K562 (cell line): ENCODE data around the gene HOXC12. TPM values are rescaled to one million over a fixed set of nuclear protein-coding genes. Genes with fewer than 3 reads are reported as not detected.

Experiments
- ATAC-seq: fragments of 200-7000 bp; cut with Tn5 transposase; 3 replicates; pipeline ENCODE4 v1.9.1; 2020; ENCODE audit warnings: moderate library complexity
- BruUV-seq: library from RNA; stranded (reverse); fragments of 400-500 nt; replicated peaks from 2 replicates; lab custom pipeline; 2021; lab: Mats Ljungman, UMichigan
- CTCF ChIA-PET: fragments of 300-600 bp; formaldehyde crosslinking; extraction: SDS; loops from one replicate; lab custom pipeline; 2021; ENCODE audit warnings: low intra/inter-chr PET ratio; lab: Yijun Ruan, JAX
- POLR2A ChIA-PET: fragments of 300-600, 350-650 bp; sonication (Branson Sonifier 250); formaldehyde crosslinking; extraction: SDS; loops from one replicate; lab custom pipeline; 2021; ENCODE audit warnings: antibody characterized with exemption, inconsistent platforms; lab: Yijun Ruan, JAX
- DNase-seq, 4 experiments: peaks; one replicate each; pipeline versions ENCODE4 v3.0.0 to v3.0.0-alpha.2; 2011 to 2018; ENCODE audit warnings: low spot score in 3 of 4, mixed read lengths in 3 of 4; ENCODE audit errors: extremely low read depth in 1 of 4
- FAIRE-seq: peaks from 2 replicates; lab custom pipeline; 2011; peaks lifted over from hg19 to GRCh38; lab: Jason Lieb, UNC
- H2AFZ ChIP-seq: 2 replicates; pipeline ENCODE4 v1.6.0; 2011; ENCODE audit warnings: low read depth, low read length, control low read depth, inconsistent platforms
- H3K27ac ChIP-seq: fragments of 200-600 bp; 3 replicates; pipeline ENCODE4 v1.8.0; 2011; ENCODE audit warnings: low read depth, mild to moderate bottlenecking, control low read depth, inconsistent platforms, low read length, moderate library complexity, mixed read lengths; ENCODE audit errors: extremely low read depth
- H3K27me3 ChIP-seq, 2 experiments: fragments of 300-600 bp in 1 of 2; 2 replicates in 1 of 2; 3 replicates in 1 of 2; pipeline versions ENCODE4 v1.6.0 to v1.8.0; 2011; ENCODE audit warnings: inconsistent platforms in 2 of 2, low read length in 2 of 2, mild to moderate bottlenecking in 1 of 2, mixed read lengths in 1 of 2, moderate library complexity in 1 of 2; ENCODE audit not compliant: control insufficient read depth in 2 of 2, insufficient read depth in 2 of 2
- H3K36me3 ChIP-seq: fragments of 300-600 bp; 3 replicates; pipeline ENCODE4 v1.8.0; 2011; ENCODE audit warnings: mild to moderate bottlenecking, low read length, inconsistent platforms; ENCODE audit not compliant: control insufficient read depth, insufficient read depth
- H3K4me1 ChIP-seq, 2 experiments: fragments of 200-600 bp in 1 of 2; replicated peaks in 1 of 2; 2 replicates in 1 of 2; 3 replicates in 1 of 2; pipeline versions ENCODE4 v1.5.1 to v1.8.0; 2011; ENCODE audit warnings: inconsistent platforms in 2 of 2, low read length in 2 of 2, mild to moderate bottlenecking in 1 of 2, mixed read lengths in 1 of 2, moderate library complexity in 1 of 2; ENCODE audit not compliant: control insufficient read depth in 2 of 2, insufficient read depth in 2 of 2
- H3K4me2 ChIP-seq: 2 replicates; pipeline ENCODE4 v1.6.1; 2011; ENCODE audit warnings: low read length, control low read depth, inconsistent platforms, mixed read lengths; ENCODE audit not compliant: insufficient read depth
- H3K4me3 ChIP-seq: fragments of 200-600 bp; sonication (generic), shearing (Covaris generic); 2 replicates; pipeline ENCODE4 v1.5.1; 2016; ENCODE audit warnings: control low read depth, inconsistent platforms
- H3K79me2 ChIP-seq: fragments of 200-600 bp; 3 replicates; pipeline ENCODE4 v1.8.0; 2011; ENCODE audit warnings: low read length, inconsistent platforms; ENCODE audit not compliant: control insufficient read depth, insufficient read depth
- H3K9ac ChIP-seq, 2 experiments: 2 replicates each; pipeline versions ENCODE4 v1.6.0 to v1.6.1; 2011; ENCODE audit warnings: low read depth in 2 of 2, low read length in 2 of 2, control low read depth in 1 of 2, inconsistent platforms in 1 of 2, mild to moderate bottlenecking in 1 of 2, mixed read lengths in 1 of 2; ENCODE audit not compliant: insufficient read depth in 1 of 2
- H3K9me1 ChIP-seq: one replicate; pipeline ENCODE4 v1.6.0; 2011; ENCODE audit warnings: inconsistent platforms, mild to moderate bottlenecking, low read length, moderate library complexity; ENCODE audit not compliant: control insufficient read depth, insufficient read depth
- H3K9me3 ChIP-seq: replicated peaks from 2 replicates; pipeline ENCODE4 v1.5.1; 2011; ENCODE audit warnings: low read depth, low read length, inconsistent platforms; ENCODE audit not compliant: control insufficient read depth, insufficient read depth
- H4K20me1 ChIP-seq: replicated peaks from 2 replicates; pipeline ENCODE4 v1.6.1; 2011; ENCODE audit warnings: low read length, inconsistent platforms, mixed read lengths; ENCODE audit not compliant: control insufficient read depth, insufficient read depth
- CGGBP1 ChIP-seq: fragments of 250-450 bp; sonication (Bioruptor Pico); IDR thresholded peaks from 2 replicates; pipeline ENCODE4 v1.9.0; 2021; ENCODE audit warnings: mild to moderate bottlenecking
- CTCF ChIP-seq, 3 experiments: IDR thresholded peaks in 2 of 3; conservative IDR thresholded peaks in 1 of 3; 2 replicates each; pipeline ENCODE4 v1.5.1; 2011 to 2012; ENCODE audit warnings: low read length in 3 of 3, mild to moderate bottlenecking in 3 of 3, control low read depth in 2 of 3, improper control_type of control experiment in 1 of 3, inconsistent platforms in 1 of 3, low read depth in 1 of 3, mixed read lengths in 1 of 3, moderate library complexity in 1 of 3; ENCODE audit not compliant: insufficient read depth in 2 of 3
- FIP1L1 ChIP-seq: fragments of 200-400 bp; formaldehyde crosslinking; IDR thresholded peaks from 2 replicates; pipeline ENCODE4 v1.6.1; 2018; ENCODE audit warnings: mild to moderate bottlenecking, low read depth, low read length; ENCODE audit not compliant: poor library complexity, severe bottlenecking
- MBD1 ChIP-seq: fragments of 250-450 bp; sonication (Bioruptor Pico); IDR thresholded peaks from 2 replicates; pipeline ENCODE4 v1.8.0; 2022; ENCODE audit warnings: inconsistent platforms
- MED1 ChIP-seq: sonication (generic); formaldehyde crosslinking; IDR thresholded peaks from 2 replicates; pipeline ENCODE4 v1.8.1; 2023; ENCODE audit warnings: missing genetic modification reagents, borderline replicate concordance
- NFIX ChIP-seq: fragments of 250-450 bp; sonication (Bioruptor Pico); IDR thresholded peaks from 2 replicates; pipeline ENCODE4 v1.4.0; 2020; ENCODE audit warnings: low read depth, mild to moderate bottlenecking, moderate library complexity
- PHF21A ChIP-seq: fragments of 450-650 bp; IDR thresholded peaks from 2 replicates; pipeline ENCODE4 v1.6.1; 2017; ENCODE audit warnings: low read depth, borderline replicate concordance
- SRSF3 ChIP-seq: fragments of 200-400 bp; formaldehyde crosslinking; IDR thresholded peaks from 2 replicates; pipeline ENCODE4 v1.6.1; 2016; ENCODE audit warnings: mild to moderate bottlenecking, low read length, moderate library complexity; ENCODE audit not compliant: insufficient read depth
- TEAD1 ChIP-seq, 2 experiments: fragments of 450-650 bp in 1 of 2; sonication (generic) in 1 of 2; formaldehyde crosslinking; IDR thresholded peaks; 2 replicates each; pipeline versions ENCODE4 v1.4.0 to v1.8.0; 2020 to 2022; ENCODE audit warnings: mild to moderate bottlenecking in 2 of 2, missing genetic modification reagents in 1 of 2
- ZNF217 ChIP-seq: sonication (generic); formaldehyde crosslinking; IDR thresholded peaks from 2 replicates; pipeline ENCODE4 v1.8.0; 2022; ENCODE audit warnings: mild to moderate bottlenecking, missing genetic modification reagents
- ZNF311 ChIP-seq: fragments of 250-450 bp; sonication (Bioruptor Pico); IDR thresholded peaks from 2 replicates; pipeline ENCODE4 v1.4.0; 2020; ENCODE audit warnings: mild to moderate bottlenecking, moderate library complexity
- ZNF561 ChIP-seq: fragments of 450-650 bp; formaldehyde crosslinking; conservative IDR thresholded peaks from 2 replicates; pipeline ENCODE4 v1.4.0; 2020; ENCODE audit warnings: mild to moderate bottlenecking, moderate library complexity
- ZNF639 ChIP-seq, 2 experiments: fragments of 200-800 bp in 1 of 2; sonication (Bioruptor generic) in 1 of 2; sonication (generic) in 1 of 2; formaldehyde crosslinking in 1 of 2; IDR thresholded peaks in 1 of 2; conservative IDR thresholded peaks in 1 of 2; 2 replicates each; pipeline versions ENCODE4 v1.5.0 to v1.6.1; 2016 to 2020; ENCODE audit warnings: missing compliant biosample characterization in 1 of 2, missing genetic modification characterization in 1 of 2, missing genetic modification reagents in 1 of 2
- WGBS: fragments of 100-300 bp; shearing (Covaris generic); methylation state at CpG from one replicate; pipeline ENCODE4 v1.1.6; 2016; ENCODE audit warnings: low coverage, mixed read lengths; ENCODE audit not compliant: insufficient coverage; ENCODE audit errors: missing lambda C conversion rate; 5-methylcytosine and 5-hydroxymethylcytosine counted together
- in situ Hi-C: fragments of 300-500 bp; cut with MboI; formaldehyde crosslinking; loops from 4 replicates; pipeline ENCODE4 v1.15.0; 2018; ENCODE audit warnings: inconsistent platforms, mixed read lengths
- intact Hi-C: fragments of 100-400 bp; cut with micrococcal nuclease; formaldehyde crosslinking; loops from 2 replicates; pipeline ENCODE4 v1.14.2; 2022
- polyA plus RNA-seq, 8 experiments: library from polyadenylated mRNA; depleted of rRNA in 4 of 8; stranded (reverse) in 5 of 8; unstranded in 3 of 8; fragments of >200 nt; fragmentation: Nextera tagmentation in 2 of 8; fragmentation: Illumina TruSeq in 1 of 8; extraction: Ambion mirVana in 2 of 8; extraction: Trizol in 1 of 8; gene quantifications; 2 replicates each; pipeline versions ENCODE4 v1.2.1 to v1.2.3, GENCODE V29; 2011 to 2014; ENCODE audit warnings: inconsistent platforms in 1 of 8, missing spikeins in 1 of 8
- total RNA-seq, 7 experiments: library from RNA; depleted of rRNA in 6 of 7; stranded (reverse); fragments of >200 nt in 6 of 7; fragmentation: Illumina TruSeq in 2 of 7; extraction: Trizol in 2 of 7; gene quantifications; 2 replicates each; pipeline versions ENCODE4 v1.2.1 to v1.2.3, GENCODE V29; 2011 to 2021; ENCODE audit warnings: low replicate concordance in 1 of 7

Gene HOXC12
- total and polyA plus RNA-seq, 9 of the 15 experiments (the other 6 are each of a cell fraction or from before 2014, with no cell fraction given), result 0.04 to 0.36 (median 0.11) TPM; not detected in 1

GRCh38 chr12:53960187-53961024 is 5.7 kb downstream of the HOXC12 start:
- no peaks in the 10 kb centered on the region for H3K9me3 ChIP-seq
- no peaks in the 10 kb centered on the region for H3K9me1 ChIP-seq
- H3K27ac ChIP-seq, result no peak overlapping the region
- 0 out of 2 replicates have a peak, but pooled peaks cover 19% of the 10 kb centered on the region for H4K20me1 ChIP-seq
- ChIA-PET POLR2A (interaction anchor here (0.6 to 1.0 kb wide), 2 partner anchors 31 to 104 kb away, joined by 3 to 4 read pairs; no protein-coding TSS in a partner anchor), CTCF (no interaction called here)
- intact Hi-C loops (no loop called here), in situ Hi-C loops (no loop called here)
- no peak overlapping the region for H3K4me2 ChIP-seq
- no peaks in the 10 kb centered on the region for H3K79me2 ChIP-seq
- H3K36me3 ChIP-seq, result no peaks in the 10 kb centered on the region
- H3K9ac ChIP-seq, result no peak overlapping the region
- no peak overlapping the region for H2AFZ ChIP-seq
- TF ChIP-seq CGGBP1 (CRISPR knock-in tag) (no peak), ZNF639 (CRISPR knock-in tag; conservative IDR thresholded peaks at IDR 0.05 in 1 of 2, IDR thresholded peaks at IDR 0.05 in 1 of 2) (no peak), ZNF561 (CRISPR knock-in tag) (no peak), MBD1 (no peak), SRSF3 (no peak), NFIX (CRISPR knock-in tag) (no peak), PHF21A (no peak), TEAD1 (CRISPR knock-in tag; IDR thresholded peaks at IDR 0.05) (no peak), ZNF217 (no peak), CTCF (IDR thresholded peaks at IDR 0.05 in 2 of 3, conservative IDR thresholded peaks at IDR 0.05 in 1 of 3; ENCODE audit: insufficient read depth in 2 of 3, low read depth in 1 of 3, low read length in 3 of 3) (no peak), MED1 (CRISPR knock-in tag) (no peak), FIP1L1 (no peak), ZNF311 (CRISPR knock-in tag) (no peak)
- no peak overlapping the region for H3K4me3 ChIP-seq
- no peak for FAIRE-seq
- BruUV-seq, result no TSS peak
- peaks cover 64 to 79% of the 10 kb centered on the region in 2 experiments for H3K27me3 ChIP-seq
- peaks cover 0 to 18% of the 10 kb centered on the region in 2 experiments; a peak in 4 of 5 replicates for H3K4me1 ChIP-seq
- no peak for ATAC-seq
- 25% methylated on average over 34 of the region's 39 CpGs for WGBS
- DNase-seq, result no peak
